ENCODE measurements around the gene DAP. TPM values are rescaled to one million over a fixed set of nuclear protein-coding genes. Genes with fewer than 3 reads are reported as not detected.

The DAP gene
- total RNA-seq, 1 experiment from 2014 or later: 47.2 TPM

GRCh38 chr5:10706326-10706725, 54.7 kb downstream of the DAP start:
- Mint-ChIP-seq H3K27ac (no peak overlapping the region), H3K9me3 (no peaks in the 10 kb centered on the region), H3K4me1 (peaks cover 28 to 40% of the 10 kb centered on the region in 2 experiments), H3K4me3 (no peak overlapping the region), H3K36me3 (ENCODE audit: insufficient read depth in 1 of 3, low read depth in 3 of 3) (no peaks in the 10 kb centered on the region; a peak in 2 of 7 replicates), H3K27me3 (ENCODE audit: low read depth) (no peaks in the 10 kb centered on the region)
- TF ChIP-seq, protein P1, sequence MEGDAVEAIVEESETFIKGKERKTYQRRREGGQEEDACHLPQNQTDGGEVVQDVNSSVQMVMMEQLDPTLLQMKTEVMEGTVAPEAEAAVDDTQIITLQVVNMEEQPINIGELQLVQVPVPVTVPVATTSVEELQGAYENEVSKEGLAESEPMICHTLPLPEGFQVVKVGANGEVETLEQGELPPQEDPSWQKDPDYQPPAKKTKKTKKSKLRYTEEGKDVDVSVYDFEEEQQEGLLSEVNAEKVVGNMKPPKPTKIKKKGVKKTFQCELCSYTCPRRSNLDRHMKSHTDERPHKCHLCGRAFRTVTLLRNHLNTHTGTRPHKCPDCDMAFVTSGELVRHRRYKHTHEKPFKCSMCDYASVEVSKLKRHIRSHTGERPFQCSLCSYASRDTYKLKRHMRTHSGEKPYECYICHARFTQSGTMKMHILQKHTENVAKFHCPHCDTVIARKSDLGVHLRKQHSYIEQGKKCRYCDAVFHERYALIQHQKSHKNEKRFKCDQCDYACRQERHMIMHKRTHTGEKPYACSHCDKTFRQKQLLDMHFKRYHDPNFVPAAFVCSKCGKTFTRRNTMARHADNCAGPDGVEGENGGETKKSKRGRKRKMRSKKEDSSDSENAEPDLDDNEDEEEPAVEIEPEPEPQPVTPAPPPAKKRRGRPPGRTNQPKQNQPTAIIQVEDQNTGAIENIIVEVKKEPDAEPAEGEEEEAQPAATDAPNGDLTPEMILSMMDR (conservative IDR thresholded peaks at IDR 0.05): no peak
- no CpG with 5 or more reads among the region's 4 CpGs for WGBS (ENCODE audit: extremely low coverage, insufficient read length, low lambda C conversion rate)
- H2AFZ ChIP-seq (ENCODE audit: low read length): no peak overlapping the region
- H2AK5ac ChIP-seq (ENCODE audit: insufficient read length, low read length): no peak overlapping the region
- H3K79me2 ChIP-seq (ENCODE audit: insufficient read depth, low read length): no peaks in the 10 kb centered on the region
- H3K27me3 ChIP-seq (ENCODE audit: insufficient read depth, low read length): no peaks in the 10 kb centered on the region
- H4K8ac ChIP-seq (replicated peaks; ENCODE audit: insufficient read length, low read depth, low read length): no peak overlapping the region
- H3K23me2 ChIP-seq (ENCODE audit: insufficient read length, low read depth, low read length, poor library complexity, severe bottlenecking): no peaks in the 10 kb centered on the region
- H3K79me1 ChIP-seq (ENCODE audit: insufficient read depth, low read depth, low read length, poor library complexity, severe bottlenecking): no peaks in the 10 kb centered on the region
- H3K23ac ChIP-seq (ENCODE audit: insufficient read length, low read depth, low read length): no peak overlapping the region
- H3K27ac ChIP-seq (ENCODE audit: insufficient read length, low read depth, low read length): no peak overlapping the region
- H3K9me3 ChIP-seq (ENCODE audit: control insufficient read depth, low read depth, low read length): no peaks in the 10 kb centered on the region
- no peak overlapping the region for H3T11ph ChIP-seq (ENCODE audit: low read length)
- no peak overlapping the region for H2BK15ac ChIP-seq (ENCODE audit: low read depth, low read length)
- H2BK120ac ChIP-seq (ENCODE audit: low read depth, low read length, poor library complexity, severe bottlenecking): no peak overlapping the region
- H3K56ac ChIP-seq (ENCODE audit: insufficient read length, low read depth, low read length): no peak overlapping the region
- H3K14ac ChIP-seq (ENCODE audit: insufficient read depth, low read length): no peak overlapping the region
- no peak overlapping the region for H2BK20ac ChIP-seq (ENCODE audit: low read depth, low read length, poor library complexity, severe bottlenecking)
- H3K18ac ChIP-seq (ENCODE audit: insufficient read length, low read depth, low read length): no peak overlapping the region
- no peaks in the 10 kb centered on the region for H4K20me1 ChIP-seq (ENCODE audit: control insufficient read depth, insufficient read depth, insufficient read length)
- no peak overlapping the region for H3K9ac ChIP-seq (ENCODE audit: extremely low read depth, insufficient read length, low read length)
- H2BK5ac ChIP-seq (ENCODE audit: insufficient read length, low read length): no peak overlapping the region
- H4K91ac ChIP-seq (ENCODE audit: insufficient read length, low read depth, low read length): no peak overlapping the region
- no peak for DNase-seq
- no peak overlapping the region for H3K4me2 ChIP-seq (ENCODE audit: insufficient read depth, insufficient read length, low read length)
- H3K4ac ChIP-seq (ENCODE audit: low read depth, low read length): no peak overlapping the region
- H3K4me1 ChIP-seq (ENCODE audit: insufficient read depth, low read length): peaks cover 10% of the 10 kb centered on the region
- no peak overlapping the region for H4K5ac ChIP-seq (ENCODE audit: insufficient read length, low read depth, low read length)
- H2BK12ac ChIP-seq (ENCODE audit: insufficient read length, low read depth, low read length): no peak overlapping the region

Measured in H9 (cell line).